IMR-90 (cell line): Measurements from ENCODE around the gene ZNF597. TPM values are rescaled to one million over a fixed set of nuclear protein-coding genes. Genes with fewer than 3 reads are reported as not detected.
A peak's percentile ranks its signal among the peaks of the same experiment; 100 is the strongest.

Experiments used
- ATAC-seq: fragments of 200-7000 bp; cut with Tn5 transposase; 2 replicates; pipeline ENCODE4 v1.9.1; 2020; ENCODE audit warnings: low read depth, mild to moderate bottlenecking, moderate library complexity
- BruUV-seq: library from RNA; stranded (reverse); fragments of 400-500 nt; replicated peaks from 2 replicates; lab custom pipeline; 2021; lab: Mats Ljungman, UMichigan
- CTCF ChIA-PET: fragments of 300-600 bp; formaldehyde crosslinking; extraction: SDS; loops from one replicate; lab custom pipeline; 2021; ENCODE audit warnings: antibody characterized with exemption; lab: Yijun Ruan, JAX
- POLR2A ChIA-PET: fragments of 300-600 bp; sonication (Branson Sonifier 250); formaldehyde crosslinking; loops from one replicate; lab custom pipeline; 2022; ENCODE audit warnings: antibody characterized with exemption; ENCODE audit not compliant: unreplicated experiment; lab: Charles Lee
- DNase-seq: peaks from one replicate; pipeline ENCODE4 v3.0.0; 2013
- H2AFZ ChIP-seq: replicated peaks from 2 replicates; pipeline ENCODE3; 2013; ENCODE audit warnings: low read length, mild to moderate bottlenecking; ENCODE audit not compliant: poor library complexity
- H2AK5ac ChIP-seq: 2 replicates; pipeline ENCODE4 v1.6.1; 2013; ENCODE audit warnings: low read depth, low read length, inconsistent platforms
- H2AK9ac ChIP-seq: replicated peaks from 2 replicates; pipeline ENCODE3; 2013; ENCODE audit warnings: mild to moderate bottlenecking, low read depth, low read length, moderate library complexity; ENCODE audit not compliant: poor library complexity
- H2BK120ac ChIP-seq: 2 replicates; pipeline ENCODE4 v1.6.1; 2013; ENCODE audit warnings: low read depth, low read length, inconsistent platforms
- H2BK15ac ChIP-seq: 3 replicates; pipeline ENCODE4 v1.6.1; 2013; ENCODE audit warnings: low read depth, low read length, inconsistent platforms
- H2BK20ac ChIP-seq: 2 replicates; pipeline ENCODE4 v1.6.1; 2013; ENCODE audit warnings: low read depth, mild to moderate bottlenecking, inconsistent platforms, low read length, moderate library complexity
- H2BK5ac ChIP-seq: 2 replicates; pipeline ENCODE4 v1.6.1; 2013; ENCODE audit warnings: mild to moderate bottlenecking, low read depth, low read length, inconsistent platforms; ENCODE audit not compliant: poor library complexity, severe bottlenecking
- H3K14ac ChIP-seq: replicated peaks from 2 replicates; pipeline ENCODE4 v1.6.1; 2013; ENCODE audit warnings: low read depth, low read length, inconsistent platforms
- H3K18ac ChIP-seq: 2 replicates; pipeline ENCODE4 v1.6.1; 2013; ENCODE audit warnings: low read depth, low read length, control low read depth
- H3K23ac ChIP-seq: 2 replicates; pipeline ENCODE4 v1.6.1; 2013; ENCODE audit warnings: low read depth, low read length, inconsistent platforms
- H3K27ac ChIP-seq: 2 replicates; pipeline ENCODE4 v1.5.1; 2013; ENCODE audit warnings: mild to moderate bottlenecking, control low read depth, low read length; ENCODE audit not compliant: insufficient read depth
- H3K27me3 ChIP-seq: 2 replicates; pipeline ENCODE4 v1.6.1; 2013; ENCODE audit warnings: low read length; ENCODE audit not compliant: control insufficient read depth, insufficient read depth
- H3K36me3 ChIP-seq: 2 replicates; pipeline ENCODE4 v1.6.1; 2013; ENCODE audit warnings: low read length, mixed read lengths; ENCODE audit not compliant: control insufficient read depth, insufficient read depth
- H3K4ac ChIP-seq: 2 replicates; pipeline ENCODE4 v1.6.1; 2013; ENCODE audit warnings: low read depth, low read length, inconsistent platforms
- H3K4me1 ChIP-seq: 2 replicates; pipeline ENCODE4 v1.6.1; 2013; ENCODE audit warnings: low read length, mixed read lengths; ENCODE audit not compliant: control insufficient read depth, insufficient read depth
- H3K4me2 ChIP-seq: 2 replicates; pipeline ENCODE4 v1.6.1; 2013; ENCODE audit warnings: low read depth, mild to moderate bottlenecking, control low read depth, low read length, moderate library complexity
- H3K4me3 ChIP-seq: 2 replicates; pipeline ENCODE4 v1.5.1; 2013; ENCODE audit warnings: low read depth, mild to moderate bottlenecking, control low read depth, low read length, moderate library complexity; ENCODE audit not compliant: insufficient read depth
- H3K56ac ChIP-seq: 2 replicates; pipeline ENCODE4 v1.6.1; 2013; ENCODE audit warnings: low read length, inconsistent platforms; ENCODE audit not compliant: insufficient read depth; ENCODE audit errors: extremely low read depth
- H3K79me1 ChIP-seq, 2 experiments: 2 replicates each; pipeline ENCODE4 v1.6.1; 2013; ENCODE audit warnings: low read length in 2 of 2, inconsistent platforms in 1 of 2, low read depth in 1 of 2
- H3K9ac ChIP-seq: 2 replicates; pipeline ENCODE4 v1.6.1; 2013; ENCODE audit warnings: low read depth, low read length, control low read depth
- H3K9me1 ChIP-seq: 2 replicates; pipeline ENCODE4 v1.6.1; 2013; ENCODE audit warnings: low read length, inconsistent platforms; ENCODE audit not compliant: insufficient read depth
- H3K9me3 ChIP-seq: 2 replicates; pipeline ENCODE4 v1.6.1; 2013; ENCODE audit warnings: low read length; ENCODE audit not compliant: control insufficient read depth, insufficient read depth
- H4K20me1 ChIP-seq: 2 replicates; pipeline ENCODE4 v1.6.1; 2013; ENCODE audit warnings: low read length, inconsistent platforms; ENCODE audit not compliant: insufficient read depth
- H4K5ac ChIP-seq: 2 replicates; pipeline ENCODE4 v1.6.1; 2013; ENCODE audit warnings: mild to moderate bottlenecking, low read depth, low read length, control low read depth
- H4K8ac ChIP-seq, 2 experiments: 2 replicates each; pipeline ENCODE4 v1.6.1; 2013; ENCODE audit warnings: low read depth in 2 of 2, low read length in 2 of 2, control low read depth in 1 of 2, inconsistent platforms in 1 of 2
- H4K91ac ChIP-seq: 2 replicates; pipeline ENCODE4 v1.6.1; 2013; ENCODE audit warnings: low read depth, low read length, inconsistent platforms; ENCODE audit not compliant: insufficient read depth
- BHLHE40 ChIP-seq: fragments of 150-350 bp; IDR thresholded peaks from 2 replicates; pipeline ENCODE4 v1.6.1; 2016; ENCODE audit warnings: mild to moderate bottlenecking, low read depth, low read length
- FOS ChIP-seq: fragments of 150-350 bp; IDR thresholded peaks from 2 replicates; pipeline ENCODE4 v1.6.1; 2016; ENCODE audit warnings: low read depth, low read length
- MAFK ChIP-seq: IDR thresholded peaks from 2 replicates; pipeline ENCODE4 v1.6.1; 2012; ENCODE audit warnings: low read depth, low read length, improper control_type of control experiment
- MAZ ChIP-seq: IDR thresholded peaks from 2 replicates; pipeline ENCODE4 v1.6.1; 2012; ENCODE audit warnings: low read depth, mild to moderate bottlenecking, low read length, improper control_type of control experiment, moderate library complexity, borderline replicate concordance
- MXI1 ChIP-seq: IDR thresholded peaks from 2 replicates; pipeline ENCODE4 v1.6.1; 2012; ENCODE audit warnings: low read depth, mild to moderate bottlenecking, low read length, moderate library complexity, borderline replicate concordance
- POLR2A ChIP-seq: IDR thresholded peaks from 2 replicates; pipeline ENCODE4 v1.6.1; 2012; ENCODE audit warnings: mild to moderate bottlenecking, low read depth, low read length
- WGBS, 2 experiments: methylation state at CpG; one replicate each; pipeline versions ENCODE4 v1.1.5 to v1.1.7; 2013; ENCODE audit warnings: missing lambda C conversion rate in 2 of 2; ENCODE audit not compliant: insufficient read length in 1 of 2; ENCODE audit errors: extremely low coverage in 2 of 2; 5-methylcytosine and 5-hydroxymethylcytosine counted together
- dilution Hi-C: fragments of 300-500 bp; cut with HindIII; formaldehyde crosslinking; loops from one replicate; pipeline ENCODE4 v1.14.3; 2018; ENCODE audit warnings: low sequenced_read_pairs; ENCODE audit not compliant: unreplicated experiment
- in situ Hi-C: fragments of 300-500 bp; cut with MboI; formaldehyde crosslinking; loops from 3 replicates; pipeline ENCODE4 v1.14.3; 2019; ENCODE audit warnings: low sequenced_read_pairs, inconsistent platforms, mixed read lengths
- intact Hi-C: fragments of 100-400 bp; cut with micrococcal nuclease; formaldehyde crosslinking; loops from 2 replicates; pipeline ENCODE4 v1.10.0; 2022
- polyA plus RNA-seq, 3 experiments: library from polyadenylated mRNA; depleted of rRNA; stranded (reverse); fragments of >200 nt; gene quantifications; 2 replicates each; pipeline ENCODE4 v1.2.3, GENCODE V29; 2012; ENCODE audit warnings: low replicate concordance in 1 of 3
- total RNA-seq: library from RNA; depleted of rRNA; stranded (reverse); fragments of >200 nt; gene quantifications from 2 replicates; pipeline ENCODE4 v1.2.3, GENCODE V29; 2012
- TF ChIP-seq, protein P1 (sequence below): fragments of 150-350 bp; IDR thresholded peaks from 2 replicates; pipeline ENCODE4 v1.6.1; 2016; ENCODE audit warnings: low read depth, mild to moderate bottlenecking, low read length, moderate library complexity, borderline replicate concordance

ZNF597 gene
- total and polyA plus RNA-seq, 2 of the 4 experiments (the other 2 are of a cell fraction) = 0.91 to 3.0 TPM

DNA sequence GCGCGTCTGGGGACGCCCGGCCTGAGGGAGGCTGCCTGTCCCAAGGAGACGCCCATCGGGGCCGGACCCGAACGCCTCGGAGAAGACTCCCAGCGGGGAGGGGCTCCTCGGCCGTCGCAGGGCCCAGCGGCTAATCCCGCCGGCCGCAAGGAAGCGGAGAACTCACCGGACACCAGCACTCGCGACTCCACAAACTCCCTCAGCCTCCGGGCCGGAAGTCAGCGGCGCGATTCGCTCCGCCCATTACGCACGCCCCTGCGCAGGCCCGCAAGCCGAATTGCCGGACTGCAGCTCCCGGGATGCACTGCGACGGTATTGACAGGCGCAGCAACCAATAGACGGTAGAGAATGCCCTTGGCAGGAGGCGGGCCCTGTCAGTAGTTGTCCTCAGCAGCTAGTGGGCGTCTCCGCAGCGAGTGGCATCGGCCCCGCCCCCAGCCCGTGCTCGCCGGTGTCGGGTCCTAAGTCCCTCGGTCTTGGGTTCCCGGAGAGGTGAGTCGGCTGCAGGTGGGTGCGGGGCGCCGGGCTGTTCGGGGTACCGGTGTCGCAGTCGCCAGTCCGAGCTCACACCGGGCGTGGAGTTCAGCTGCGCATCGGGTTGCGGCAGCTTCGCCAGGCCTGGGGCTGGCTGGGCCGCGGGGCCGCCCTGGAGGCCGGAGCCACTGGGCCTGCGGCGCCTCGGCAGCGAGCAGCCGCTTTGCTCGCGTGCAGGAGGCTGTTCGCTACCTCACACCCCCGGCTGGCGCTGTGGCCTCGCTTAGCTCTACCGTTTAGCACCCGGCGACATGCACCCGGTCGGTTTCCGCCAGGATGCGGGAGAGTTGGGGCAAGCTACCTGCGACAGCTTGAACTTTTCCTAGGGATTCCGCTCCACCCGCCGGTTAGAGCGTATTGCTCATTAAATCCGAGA, 42.3 kb downstream of the ZNF597 start, which contains the start of the genes ZNF174 and ZSCAN32:
TSS of gene ZNF174 (plus strand) at position 437 of the 910 bp plus-strand sequence. CDS start 790 bp downstream, outside the sequence.
TSS of gene ZSCAN32 (minus strand) at position 226 of the 910 bp plus-strand sequence. CDS start 3,447 bp downstream, outside the sequence.
- Histone ChIP-seq H3K79me1 (peaks cover 47 to 63% of the 10 kb centered on the region in 2 experiments), H3K9ac (peak within 1 kb of the TSS; percentile 89), H3K9me1 (no peaks in the 10 kb centered on the region), H2AFZ (peak within 1 kb of the TSS; percentile 94), H4K20me1 (peaks cover 2% of the 10 kb centered on the region; the same call in 1 of the 2 replicates), H3K27ac (peak within 1 kb of the TSS; percentile 66), H3K4me3 (peak within 1 kb of the TSS; percentile 73), H3K14ac (peak within 1 kb of the TSS; percentile 72), H3K23ac (peak within 1 kb of the TSS; percentile 86), H2AK9ac (peak within 1 kb of the TSS; percentile 73), H2BK20ac (no peak within 1 kb of the TSS), H2BK5ac (peak within 1 kb of the TSS; percentile 33), H3K27me3 (no peaks in the 10 kb centered on the region), H2BK120ac (no peak within 1 kb of the TSS), H3K4me1 (peaks cover 4% of the 10 kb centered on the region), H4K91ac (no peak within 1 kb of the TSS), H2AK5ac (peak within 1 kb of the TSS; percentile 12; the same call in 1 of the 2 replicates), H4K5ac (peak within 1 kb of the TSS; percentile 26), H2BK15ac (no peak within 1 kb of the TSS), H3K36me3 (peaks cover 39% of the 10 kb centered on the region), H4K8ac (peak within 1 kb of the TSS; percentile 59 to 68), H3K4ac (peak within 1 kb of the TSS; percentile 60), H3K18ac (no peak within 1 kb of the TSS), H3K4me2 (peak within 1 kb of the TSS; percentile 100), H3K9me3 (peaks cover 26% of the 10 kb centered on the region), H3K56ac (peak within 1 kb of the TSS; percentile 60)
- intact Hi-C loops = loop anchor here (2.0 kb wide), 1 partner anchor 58 kb away; no protein-coding TSS in a partner anchor
- TF ChIP-seq, protein P1, sequence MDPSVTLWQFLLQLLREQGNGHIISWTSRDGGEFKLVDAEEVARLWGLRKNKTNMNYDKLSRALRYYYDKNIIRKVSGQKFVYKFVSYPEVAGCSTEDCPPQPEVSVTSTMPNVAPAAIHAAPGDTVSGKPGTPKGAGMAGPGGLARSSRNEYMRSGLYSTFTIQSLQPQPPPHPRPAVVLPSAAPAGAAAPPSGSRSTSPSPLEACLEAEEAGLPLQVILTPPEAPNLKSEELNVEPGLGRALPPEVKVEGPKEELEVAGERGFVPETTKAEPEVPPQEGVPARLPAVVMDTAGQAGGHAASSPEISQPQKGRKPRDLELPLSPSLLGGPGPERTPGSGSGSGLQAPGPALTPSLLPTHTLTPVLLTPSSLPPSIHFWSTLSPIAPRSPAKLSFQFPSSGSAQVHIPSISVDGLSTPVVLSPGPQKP = 0 out of 2 replicates have a peak, but pooled peaks have one; percentile 29
- TF ChIP-seq BHLHE40 (peak; percentile 74; the same call in 1 of the 2 replicates), POLR2A (peak; percentile 74), MAFK (no peak), FOS (no peak), MXI1 (peak; percentile 75; the same call in 1 of the 2 replicates), MAZ (peak; percentile 69; the same call in 1 of the 2 replicates)
- CTCF ChIA-PET = no interaction called here
- dilution Hi-C loops = no loop called here
- in situ Hi-C loops = no loop called here
- ATAC-seq (peak; percentile 98), DNase-seq (peak; percentile 99)
- 0% methylated on average over 43 of the region's 95 CpGs; no CpG with 5 or more reads in 1 of the 2 experiments for WGBS, 2 experiments
- no TSS peak for BruUV-seq
- POLR2A ChIA-PET = interaction anchor here (1.0 kb wide), 1 partner anchor 43 kb away, joined by 3 read pairs; no protein-coding TSS in a partner anchor
